HG02852 (cell line): ENCODE data around the gene MATK.
"Not testable (repeated sequence)": the region's sequence is repeated elsewhere in the genome, so short reads cannot be mapped to it uniquely, and the experiment has no call there.

Experiments
- ATAC-seq: cut with Tn5 transposase; IDR thresholded peaks from one replicate; pipeline ENCODE4 v1.9.1; 2021; ENCODE audit warnings: mild to moderate bottlenecking, moderate library complexity; ENCODE audit not compliant: unreplicated experiment

Gene MATK

GRCh38 chr19:3757705-3758104 is 28.5 kb downstream of the MATK start:
- ATAC-seq = not testable (repeated sequence)

- ATAC-seq = no peak
These were observed 32.4 kb downstream of the MATK start for GRCh38 chr19:3753631-3754410.

- no peak for ATAC-seq
These were observed 33.7 kb downstream of the MATK start for GRCh38 chr19:3752492-3752891.

GRCh38 chr19:3751236-3751635 is 34.9 kb downstream of the MATK start:
- ATAC-seq = no peak

- ATAC-seq = no peak
These were observed 36.0 kb downstream of the MATK start for GRCh38 chr19:3750211-3750610.

GRCh38 chr19:3748965-3749364 is 37.2 kb downstream of the MATK start:
- no peak for ATAC-seq

- ATAC-seq = no peak
These were observed 39.7 kb downstream of the MATK start for GRCh38 chr19:3746371-3747056.

- no peak for ATAC-seq
These were observed 40.7 kb downstream of the MATK start for GRCh38 chr19:3745363-3746045.

- no peak for ATAC-seq
These were observed 42.7 kb downstream of the MATK start for GRCh38 chr19:3743486-3743885.

GRCh38 chr19:3740431-3740830 is 45.8 kb downstream of the MATK start:
- no peak for ATAC-seq

GRCh38 chr19:3738477-3739220 is 47.5 kb downstream of the MATK start:
- ATAC-seq = no peak

- no peak for ATAC-seq
These were observed 48.5 kb downstream of the MATK start for GRCh38 chr19:3737487-3738205.

- no peak for ATAC-seq
These were observed 50.0 kb downstream of the MATK start for GRCh38 chr19:3736106-3736724.

GRCh38 chr19:3734310-3734600 is 51.9 kb downstream of the MATK start:
- no peak for ATAC-seq

- ATAC-seq = no peak
These were observed 52.5 kb downstream of the MATK start for GRCh38 chr19:3733549-3734309.

GRCh38 chr19:3732108-3732507 is 54.1 kb downstream of the MATK start:
- ATAC-seq = no peak

GRCh38 chr19:3730457-3730958 is 55.7 kb downstream of the MATK start:
- no peak for ATAC-seq
